Body of pancreas (tissue), 4 donors: ENCODE measurements around the gene FKBP10.

Source experiments
- POLR2A ChIP-seq, 3 donors: fragments of 450-650 bp; IDR thresholded peaks; one replicate each; pipeline ENCODE4 v1.6.1; 2016; ENCODE audit warnings: antibody characterized with exemption in 3 of 3, mild to moderate bottlenecking in 2 of 3
- TF ChIP-seq, protein P1 (sequence below), 7 experiments: fragments of 450-650 bp in 4 of 7; fragments of 200-600 bp in 3 of 7; sonication (generic) in 3 of 7; IDR thresholded peaks; one replicate each; pipeline ENCODE4 v1.5.1; 2016 to 2019; ENCODE audit warnings: antibody characterized with exemption in 7 of 7

DNA sequence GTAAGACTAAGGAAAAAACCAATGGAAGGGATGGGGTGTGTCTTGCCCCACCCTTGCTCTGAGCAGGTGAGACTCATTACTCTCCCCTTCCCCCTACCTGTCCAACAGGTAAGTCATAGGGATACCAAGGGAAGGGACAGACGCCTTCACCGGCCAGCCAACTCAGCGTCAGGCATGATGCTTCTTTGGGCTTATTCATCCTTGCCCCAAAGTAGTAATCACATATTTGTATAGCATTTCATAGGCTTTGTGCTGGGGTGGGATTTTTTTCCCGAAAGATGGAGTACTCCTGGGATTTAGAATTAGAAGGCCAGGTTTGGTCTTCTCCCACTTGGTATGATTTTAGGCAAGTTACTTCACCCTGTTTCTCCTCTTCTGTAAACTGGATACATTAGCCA lies 25.8 kb upstream of the FKBP10 start:
- TF ChIP-seq, protein P1, sequence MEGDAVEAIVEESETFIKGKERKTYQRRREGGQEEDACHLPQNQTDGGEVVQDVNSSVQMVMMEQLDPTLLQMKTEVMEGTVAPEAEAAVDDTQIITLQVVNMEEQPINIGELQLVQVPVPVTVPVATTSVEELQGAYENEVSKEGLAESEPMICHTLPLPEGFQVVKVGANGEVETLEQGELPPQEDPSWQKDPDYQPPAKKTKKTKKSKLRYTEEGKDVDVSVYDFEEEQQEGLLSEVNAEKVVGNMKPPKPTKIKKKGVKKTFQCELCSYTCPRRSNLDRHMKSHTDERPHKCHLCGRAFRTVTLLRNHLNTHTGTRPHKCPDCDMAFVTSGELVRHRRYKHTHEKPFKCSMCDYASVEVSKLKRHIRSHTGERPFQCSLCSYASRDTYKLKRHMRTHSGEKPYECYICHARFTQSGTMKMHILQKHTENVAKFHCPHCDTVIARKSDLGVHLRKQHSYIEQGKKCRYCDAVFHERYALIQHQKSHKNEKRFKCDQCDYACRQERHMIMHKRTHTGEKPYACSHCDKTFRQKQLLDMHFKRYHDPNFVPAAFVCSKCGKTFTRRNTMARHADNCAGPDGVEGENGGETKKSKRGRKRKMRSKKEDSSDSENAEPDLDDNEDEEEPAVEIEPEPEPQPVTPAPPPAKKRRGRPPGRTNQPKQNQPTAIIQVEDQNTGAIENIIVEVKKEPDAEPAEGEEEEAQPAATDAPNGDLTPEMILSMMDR (IDR thresholded peaks at IDR 0.05), result peak in 1 of 7 experiments; percentile 19
- no peak for TF ChIP-seq POLR2A (IDR thresholded peaks at IDR 0.05)
